Measurements from ENCODE around the gene NR1D2.
"Not testable (repeated sequence)": the region's sequence is repeated elsewhere in the genome, so short reads cannot be mapped to it uniquely, and the experiment has no call there.

The NR1D2 gene

GRCh38 chr3:24005669-24006068 lies 60.6 kb downstream of the NR1D2 start:
- DNase-seq (ENCODE audit: low spot score) = no peak

DNA sequence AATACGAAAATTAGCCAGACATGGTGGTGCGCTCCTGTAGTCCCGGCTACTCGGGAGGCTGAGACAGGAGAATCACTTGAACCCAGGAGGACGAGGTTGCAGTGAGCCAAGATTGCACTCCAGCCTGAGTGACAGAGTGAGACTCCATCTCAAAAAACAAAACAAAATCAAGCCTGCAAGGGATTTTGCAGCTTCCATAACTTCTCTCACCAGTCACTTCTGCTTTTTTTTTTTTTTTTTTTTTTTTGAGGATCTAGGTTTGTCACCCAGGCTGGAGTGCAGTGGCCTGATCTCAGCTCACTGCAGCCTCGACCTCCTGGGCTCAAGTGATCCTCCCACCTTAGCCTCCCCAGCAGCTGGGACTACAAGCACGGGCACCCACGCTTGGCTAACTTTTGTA lies 65.7 kb downstream of the NR1D2 start:
- DNase-seq (ENCODE audit: low spot score) = not testable (repeated sequence)

DNA sequence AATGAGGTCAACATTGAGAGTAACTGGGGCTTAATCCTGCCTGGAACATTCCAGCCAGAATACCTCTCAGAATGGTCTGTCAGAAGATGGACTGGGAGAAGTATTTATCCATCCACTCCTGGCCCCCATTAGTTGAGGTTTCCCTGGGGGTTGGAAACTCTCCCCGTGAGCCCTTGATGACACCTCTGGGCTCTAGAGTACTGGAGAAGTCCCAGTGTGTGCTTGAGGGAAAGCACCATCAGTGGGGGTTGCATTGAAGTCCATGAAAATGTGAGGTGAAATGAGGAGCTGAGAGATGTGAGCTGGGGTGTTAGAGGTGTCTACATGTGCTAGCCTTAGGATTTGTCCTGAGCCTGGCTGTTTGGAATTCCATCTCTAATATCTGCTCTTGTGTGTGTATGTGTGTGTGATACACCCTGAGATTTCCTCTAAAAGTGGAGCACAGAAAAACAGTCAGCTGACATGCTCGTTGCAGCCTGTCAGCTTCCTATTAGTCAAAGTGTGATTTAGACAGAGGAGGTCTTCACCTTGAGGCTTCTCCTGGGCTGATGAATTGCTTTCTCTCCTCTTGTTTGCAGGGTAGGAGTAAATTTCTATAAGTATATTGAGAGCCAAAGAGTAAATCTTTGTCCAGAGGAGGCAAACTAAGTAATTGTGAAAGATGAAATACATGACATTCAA lies 67.6 kb downstream of the NR1D2 start:
- no peak for DNase-seq (ENCODE audit: low spot score)

- no peak for DNase-seq (ENCODE audit: low spot score)
Observed at GRCh38 chr3:24017305-24017704, 72.2 kb downstream of the NR1D2 start.

GRCh38 chr3:24018784-24019570 lies 73.9 kb downstream of the NR1D2 start:
- no peak for DNase-seq (ENCODE audit: low spot score)

DNA sequence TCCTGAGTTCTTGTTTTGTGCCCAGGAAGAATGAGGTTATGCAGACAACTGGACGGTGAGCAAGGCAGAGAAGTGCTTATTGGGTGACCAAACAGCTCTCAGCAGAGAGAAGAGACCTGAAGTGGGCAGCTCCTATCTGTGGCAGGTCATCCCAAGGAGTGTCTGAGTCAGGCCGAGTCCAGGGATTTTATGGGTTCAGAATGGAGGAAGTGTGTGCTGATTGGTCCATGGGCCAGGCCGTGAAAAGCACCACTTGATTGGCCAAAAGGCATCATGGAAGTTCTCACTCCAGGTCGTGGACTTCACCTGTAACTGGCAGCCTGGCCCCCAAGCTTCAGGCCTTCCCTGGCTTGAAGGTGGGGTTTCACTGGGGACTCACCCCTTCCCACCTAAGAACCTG lies 74.5 kb downstream of the NR1D2 start:
- DNase-seq (ENCODE audit: low spot score) = no peak

DNA sequence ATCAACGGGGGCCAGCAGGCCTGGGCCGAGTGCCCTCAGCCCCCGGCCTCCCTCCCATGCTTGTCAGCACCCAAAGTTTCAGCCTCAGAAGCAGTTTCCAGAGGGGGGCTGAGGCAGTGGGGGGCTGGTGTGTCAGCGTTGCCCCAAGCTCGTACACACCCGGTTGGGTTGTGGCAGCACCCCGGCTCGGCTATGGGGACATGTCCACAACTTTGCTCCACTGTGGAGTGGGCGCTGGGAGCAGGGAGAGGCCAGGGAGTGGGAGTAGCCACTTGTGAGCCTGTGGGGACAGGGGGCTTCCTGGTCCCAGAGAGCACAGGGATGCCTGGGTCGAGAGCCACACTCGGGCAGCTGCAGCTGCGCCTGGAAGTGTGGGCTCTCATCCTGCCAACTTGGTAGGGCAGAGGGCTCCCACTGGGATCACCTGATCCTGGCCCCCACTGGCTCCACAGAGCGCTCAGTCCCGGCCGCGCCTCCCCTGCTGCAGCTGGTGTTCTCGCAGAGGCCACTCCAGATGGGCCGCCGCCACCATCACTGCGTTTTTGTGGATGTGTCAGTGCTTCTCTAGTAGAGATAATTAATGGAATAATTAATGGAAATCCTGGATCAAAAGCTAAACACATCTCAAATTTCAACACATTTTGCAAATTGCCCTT lies 75.1 kb downstream of the NR1D2 start:
- DNase-seq (ENCODE audit: low spot score) = no peak

DNA sequence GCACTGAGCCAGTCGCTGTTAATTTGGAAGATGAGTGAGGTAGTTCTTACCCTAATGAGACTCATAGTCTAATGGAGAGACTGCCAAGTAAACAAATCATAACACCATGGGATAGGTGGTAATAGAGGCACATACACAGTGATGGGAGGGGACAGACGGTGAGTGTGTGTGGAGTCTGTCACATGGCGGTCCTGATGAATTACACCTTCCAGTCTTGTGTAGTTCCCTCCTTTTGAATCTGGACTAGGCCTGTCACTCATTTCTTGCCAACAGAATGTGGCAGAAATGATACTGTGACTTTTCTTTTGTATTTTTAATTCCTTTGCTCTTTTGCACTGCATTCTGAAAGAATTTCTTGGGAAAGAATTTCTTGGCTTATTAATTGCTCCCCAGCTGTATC lies 78.1 kb downstream of the NR1D2 start:
- DNase-seq (ENCODE audit: low spot score) = no peak

DNA sequence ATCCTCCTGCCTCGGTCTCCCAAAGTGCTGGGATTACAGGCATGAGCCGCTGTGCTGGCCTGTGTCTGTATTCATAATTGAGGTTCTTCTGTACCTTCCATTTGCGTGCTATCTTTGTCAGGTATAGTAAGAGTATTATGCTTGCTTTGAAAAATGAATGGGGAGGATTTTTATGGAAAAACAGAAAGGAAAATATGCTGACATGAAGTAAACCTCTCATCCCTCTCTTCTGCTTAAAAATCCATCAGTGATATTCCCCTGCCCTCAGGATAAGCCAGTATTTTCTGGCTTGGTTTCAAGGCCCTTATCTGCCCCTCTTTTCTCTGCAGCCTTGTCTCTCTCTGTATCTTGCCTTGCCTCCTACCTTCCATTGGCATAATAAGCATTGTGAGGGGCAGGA lies 80.7 kb downstream of the NR1D2 start:
- no peak for DNase-seq (ENCODE audit: low spot score)

DNA sequence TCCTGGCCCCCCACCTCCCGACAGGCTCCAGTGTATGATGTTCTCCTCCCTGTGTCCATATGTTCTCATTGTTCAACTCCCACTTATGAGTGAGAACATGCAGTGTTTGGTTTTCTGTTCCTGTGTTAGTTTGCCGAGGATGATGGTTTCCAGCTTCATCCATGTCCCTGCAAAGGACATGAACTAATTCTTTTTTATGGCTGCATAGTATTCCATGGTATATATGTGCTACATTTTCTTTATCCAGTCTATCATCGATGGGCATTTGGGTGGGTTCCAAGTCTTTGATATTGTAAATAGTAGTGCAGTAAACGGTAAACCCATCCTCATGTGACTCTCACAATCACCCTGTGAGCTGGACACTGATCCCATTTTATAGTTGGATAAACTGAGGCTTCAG lies 81.6 kb downstream of the NR1D2 start:
- DNase-seq (ENCODE audit: low spot score) = not testable (repeated sequence)

DNA sequence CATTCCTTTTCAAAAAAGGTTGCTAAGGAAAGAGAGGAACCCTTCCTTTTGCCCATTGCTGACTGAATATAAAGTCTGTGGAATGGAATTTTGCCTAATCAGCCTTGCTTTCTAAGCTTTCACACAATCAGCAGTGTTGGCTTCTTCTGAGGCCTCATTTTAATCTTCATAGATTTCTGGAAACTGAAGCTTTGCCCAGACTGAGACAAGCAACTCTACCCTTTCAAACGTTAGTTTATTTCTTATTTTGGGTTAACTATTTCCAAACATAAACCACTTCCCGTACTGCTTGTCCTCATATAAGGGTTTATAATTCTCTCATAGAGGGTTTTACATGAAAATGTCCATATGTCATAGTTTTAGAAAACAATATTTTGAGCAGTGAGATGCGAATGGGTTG lies 82.9 kb downstream of the NR1D2 start:
- no peak for DNase-seq (ENCODE audit: low spot score)
